ENCODE measurements around the gene VPS16.

Gene VPS16

GRCh38 chr20:2836035-2836434 lies 4.5 kb upstream of the VPS16 start:
- no peak for DNase-seq

GRCh38 chr20:2837221-2837960 lies 3.2 kb upstream of the VPS16 start:
- DNase-seq: no peak

- DNase-seq: no peak
Measured at GRCh38 chr20:2838170-2838797, 2.3 kb upstream of the VPS16 start.

- no peak for DNase-seq
Measured at GRCh38 chr20:2838847-2839671, 1.5 kb upstream of the VPS16 start.

GRCh38 chr20:2839732-2840137 lies 810 bp upstream of the VPS16 start:
- DNase-seq: no peak

GRCh38 chr20:2840967-2841531 lies 504 bp downstream of the VPS16 start:
- no peak for DNase-seq

GRCh38 chr20:2845607-2846006 lies 5.1 kb downstream of the VPS16 start:
- no peak for DNase-seq

- DNase-seq: no peak
Measured at GRCh38 chr20:2846698-2847097, 6.2 kb downstream of the VPS16 start.

GRCh38 chr20:2847802-2848201 lies 7.3 kb downstream of the VPS16 start:
- DNase-seq: no peak

- DNase-seq: no peak
Measured at GRCh38 chr20:2849529-2849928, 9.0 kb downstream of the VPS16 start.

- DNase-seq: no peak
Measured at GRCh38 chr20:2851086-2851485, 10.5 kb downstream of the VPS16 start.

GRCh38 chr20:2858591-2858990 lies 18.0 kb downstream of the VPS16 start:
- no peak for DNase-seq

GRCh38 chr20:2859330-2860121 lies 19.0 kb downstream of the VPS16 start:
- DNase-seq: no peak

GRCh38 chr20:2864626-2865025 lies 24.1 kb downstream of the VPS16 start:
- DNase-seq: no peak

GRCh38 chr20:2865101-2865500 lies 24.6 kb downstream of the VPS16 start:
- no peak for DNase-seq

GRCh38 chr20:2865630-2866029 lies 25.1 kb downstream of the VPS16 start:
- DNase-seq: no peak

- DNase-seq: no peak
Measured at GRCh38 chr20:2866236-2866635, 25.7 kb downstream of the VPS16 start.

- DNase-seq: no peak
Measured at GRCh38 chr20:2867081-2867864, 26.7 kb downstream of the VPS16 start.

GRCh38 chr20:2869381-2869780 lies 28.8 kb downstream of the VPS16 start:
- no peak for DNase-seq

- DNase-seq: no peak
Measured at GRCh38 chr20:2871111-2871465, 30.5 kb downstream of the VPS16 start.

- DNase-seq: no peak
Measured at GRCh38 chr20:2871661-2872458, 31.3 kb downstream of the VPS16 start.

Data from NCI-H774 (cell line).